HG02759 (cell line): ENCODE data around the gene FAH.

Source experiments
- ATAC-seq: cut with Tn5 transposase; IDR thresholded peaks from one replicate; pipeline ENCODE4 v1.9.1; 2021; ENCODE audit warnings: mild to moderate bottlenecking, moderate library complexity; ENCODE audit not compliant: unreplicated experiment

Gene FAH

GRCh38 chr15:80171787-80172186 lies 19.0 kb downstream of the FAH start:
- no peak for ATAC-seq

GRCh38 chr15:80172401-80172800 lies 19.6 kb downstream of the FAH start:
- no peak for ATAC-seq

- peak; percentile 55 for ATAC-seq
Observed at GRCh38 chr15:80173022-80173759, 20.4 kb downstream of the FAH start.

- no peak for ATAC-seq
Observed at GRCh38 chr15:80174017-80174746, 21.4 kb downstream of the FAH start.

GRCh38 chr15:80175436-80175835 lies 22.6 kb downstream of the FAH start:
- ATAC-seq = no peak

- ATAC-seq = no peak
Observed at GRCh38 chr15:80176443-80176842, 23.6 kb downstream of the FAH start.

GRCh38 chr15:80177156-80177555 lies 24.4 kb downstream of the FAH start:
- no peak for ATAC-seq

GRCh38 chr15:80179025-80179759 lies 26.4 kb downstream of the FAH start:
- no peak for ATAC-seq

- ATAC-seq = no peak
Observed at GRCh38 chr15:80179935-80180334, 27.1 kb downstream of the FAH start.

- ATAC-seq = no peak
Observed at GRCh38 chr15:80180468-80180867, 27.7 kb downstream of the FAH start.

- no peak for ATAC-seq
Observed at GRCh38 chr15:80180986-80181385, 28.2 kb downstream of the FAH start.

- no peak for ATAC-seq
Observed at GRCh38 chr15:80182611-80183261, 29.9 kb downstream of the FAH start.

GRCh38 chr15:80183306-80183705 lies 30.5 kb downstream of the FAH start:
- ATAC-seq = no peak

GRCh38 chr15:80183886-80184285 lies 31.1 kb downstream of the FAH start:
- ATAC-seq = no peak

GRCh38 chr15:80184554-80184953 lies 31.8 kb downstream of the FAH start:
- no peak for ATAC-seq

GRCh38 chr15:80185152-80185551 lies 32.4 kb downstream of the FAH start:
- no peak for ATAC-seq

GRCh38 chr15:80186066-80186465 lies 33.3 kb downstream of the FAH start:
- ATAC-seq = no peak

- ATAC-seq = no peak
Observed at GRCh38 chr15:80186597-80186996, 33.8 kb downstream of the FAH start.

GRCh38 chr15:80188251-80188650 lies 35.5 kb downstream of the FAH start:
- no peak for ATAC-seq

GRCh38 chr15:80191198-80191597 lies 38.4 kb downstream of the FAH start:
- ATAC-seq = no peak

GRCh38 chr15:80191897-80192595 lies 39.2 kb downstream of the FAH start:
- ATAC-seq = no peak
